Measurements from ENCODE around the gene RAB11FIP3. TPM values are rescaled to one million over a fixed set of nuclear protein-coding genes. Genes with fewer than 3 reads are reported as not detected.

Gene RAB11FIP3
- total RNA-seq, 1 donor from 2014 or later, result 52.1 TPM

DNA sequence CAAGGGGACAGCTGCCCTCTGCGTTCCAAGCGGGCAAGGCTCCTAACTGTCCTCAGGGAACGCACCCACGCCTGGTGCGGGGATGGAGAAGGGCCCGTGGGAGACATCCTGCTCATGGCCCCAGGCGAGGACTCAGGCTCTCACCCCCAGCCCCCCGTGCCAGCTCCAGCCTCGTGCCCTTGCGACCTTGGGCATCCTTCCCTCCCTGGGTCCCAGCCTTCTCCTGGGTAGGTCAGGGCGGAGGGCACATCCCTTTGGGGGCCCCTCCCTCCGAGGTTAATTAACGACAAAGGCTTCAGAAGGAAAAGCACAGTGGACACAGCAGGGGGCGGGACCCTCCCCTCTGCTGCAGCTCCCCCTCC is 46.6 kb upstream of the RAB11FIP3 start:
- H3K4me1 Mint-ChIP-seq (ENCODE audit: unreplicated experiment), result peaks cover 7% of the 10 kb centered on the region
- H3K27me3 Mint-ChIP-seq, result peaks cover 5% of the 10 kb centered on the region
- peak overlapping the region; percentile 29 for H3K27ac Mint-ChIP-seq
- DNase-seq (ENCODE audit: extremely low spot score, unreplicated experiment), result no peak
- H3K4me3 Mint-ChIP-seq, result peak overlapping the region; percentile 31
- TF ChIP-seq, protein P1, sequence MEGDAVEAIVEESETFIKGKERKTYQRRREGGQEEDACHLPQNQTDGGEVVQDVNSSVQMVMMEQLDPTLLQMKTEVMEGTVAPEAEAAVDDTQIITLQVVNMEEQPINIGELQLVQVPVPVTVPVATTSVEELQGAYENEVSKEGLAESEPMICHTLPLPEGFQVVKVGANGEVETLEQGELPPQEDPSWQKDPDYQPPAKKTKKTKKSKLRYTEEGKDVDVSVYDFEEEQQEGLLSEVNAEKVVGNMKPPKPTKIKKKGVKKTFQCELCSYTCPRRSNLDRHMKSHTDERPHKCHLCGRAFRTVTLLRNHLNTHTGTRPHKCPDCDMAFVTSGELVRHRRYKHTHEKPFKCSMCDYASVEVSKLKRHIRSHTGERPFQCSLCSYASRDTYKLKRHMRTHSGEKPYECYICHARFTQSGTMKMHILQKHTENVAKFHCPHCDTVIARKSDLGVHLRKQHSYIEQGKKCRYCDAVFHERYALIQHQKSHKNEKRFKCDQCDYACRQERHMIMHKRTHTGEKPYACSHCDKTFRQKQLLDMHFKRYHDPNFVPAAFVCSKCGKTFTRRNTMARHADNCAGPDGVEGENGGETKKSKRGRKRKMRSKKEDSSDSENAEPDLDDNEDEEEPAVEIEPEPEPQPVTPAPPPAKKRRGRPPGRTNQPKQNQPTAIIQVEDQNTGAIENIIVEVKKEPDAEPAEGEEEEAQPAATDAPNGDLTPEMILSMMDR (conservative IDR thresholded peaks at IDR 0.05), result no peak
- H3K9me3 Mint-ChIP-seq, result no peaks in the 10 kb centered on the region
- no peaks in the 10 kb centered on the region for H3K36me3 Mint-ChIP-seq

DNA sequence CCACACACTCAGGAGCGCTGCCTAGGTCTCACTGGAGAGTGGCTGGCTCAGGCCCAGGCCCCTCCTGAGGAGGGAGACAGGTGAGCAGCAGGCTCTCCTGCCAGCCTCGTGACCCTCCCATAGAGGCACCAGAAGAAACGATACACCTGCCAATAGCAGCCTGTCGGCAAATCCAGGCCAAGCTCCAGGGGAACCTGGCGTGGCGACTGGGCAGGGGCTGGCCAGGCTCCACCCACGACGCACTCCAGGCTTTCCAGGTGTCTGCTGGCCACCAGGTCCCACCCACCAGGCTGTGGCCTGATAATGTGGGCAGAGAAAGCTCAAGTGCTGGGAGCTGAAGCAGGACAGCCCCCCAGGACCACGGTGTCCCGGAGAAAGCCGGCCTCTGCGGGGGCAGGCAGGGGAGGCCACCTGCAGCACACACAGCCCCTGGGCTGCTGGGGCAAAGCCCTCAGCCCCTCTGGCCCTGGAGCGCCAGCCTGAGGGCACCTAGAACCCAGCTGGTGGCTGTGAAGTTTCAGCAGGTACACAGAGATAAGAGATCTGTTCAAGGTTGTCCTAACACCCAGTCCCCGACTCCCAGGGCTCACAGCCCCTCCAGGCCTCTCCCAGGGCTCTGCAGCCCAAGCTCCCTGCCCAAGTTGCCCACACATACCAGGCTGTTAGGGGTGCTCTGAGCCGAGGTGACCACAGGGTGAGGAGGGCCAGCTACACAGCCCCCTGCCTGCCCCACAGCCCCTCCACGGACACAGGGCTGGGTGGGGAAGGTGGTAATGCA is 46.1 kb upstream of the RAB11FIP3 start:
- TF ChIP-seq, protein P1 (conservative IDR thresholded peaks at IDR 0.05), result no peak
- Mint-ChIP-seq H3K9me3 (no peaks in the 10 kb centered on the region), H3K27me3 (peaks cover 5% of the 10 kb centered on the region), H3K36me3 (no peaks in the 10 kb centered on the region), H3K4me3 (peak overlapping the region; percentile 31), H3K4me1 (ENCODE audit: unreplicated experiment) (peaks cover 13% of the 10 kb centered on the region), H3K27ac (peak overlapping the region; percentile 29)
- DNase-seq (ENCODE audit: extremely low spot score, unreplicated experiment), result no peak

DNA sequence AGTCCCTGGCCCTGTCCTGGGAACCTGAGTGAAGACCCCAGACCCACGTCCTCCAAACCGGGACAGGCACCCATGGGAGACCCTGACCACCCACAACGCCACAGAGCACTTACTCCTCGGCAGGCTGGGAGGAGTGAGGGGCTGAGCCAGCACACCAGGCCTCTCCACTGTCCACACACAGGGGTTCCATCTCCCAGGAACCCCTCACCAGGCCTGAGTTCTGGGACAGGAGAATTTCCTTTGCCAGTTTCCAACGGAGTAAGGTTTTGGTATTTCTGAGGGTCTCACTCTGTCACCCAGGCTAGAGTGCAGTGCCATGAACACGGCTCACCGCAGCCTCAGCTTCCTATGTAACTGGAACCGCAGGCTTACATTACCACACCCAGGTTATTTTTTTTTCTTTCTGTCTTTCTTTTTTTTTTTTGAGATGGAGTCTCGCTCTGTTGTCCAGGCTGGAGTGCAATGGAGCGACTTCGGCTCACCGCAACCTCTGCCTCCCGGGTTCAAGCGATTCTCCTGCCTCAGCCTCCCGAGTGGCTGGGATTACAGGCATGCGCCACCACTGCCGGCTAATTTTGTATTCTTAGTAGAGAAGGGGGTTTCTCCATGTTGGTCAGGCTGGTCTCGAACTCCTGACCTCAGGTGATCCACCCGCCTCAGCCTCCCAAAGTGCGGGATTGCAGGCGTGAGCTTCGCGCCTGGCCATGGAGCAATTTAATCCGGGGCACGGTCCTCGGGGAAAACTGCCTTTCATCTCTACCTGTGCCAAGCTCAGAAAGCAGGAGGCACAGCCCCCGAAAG is 45.3 kb upstream of the RAB11FIP3 start:
- Mint-ChIP-seq H3K27ac (peak overlapping the region; percentile 80), H3K27me3 (peaks cover 5% of the 10 kb centered on the region)

DNA sequence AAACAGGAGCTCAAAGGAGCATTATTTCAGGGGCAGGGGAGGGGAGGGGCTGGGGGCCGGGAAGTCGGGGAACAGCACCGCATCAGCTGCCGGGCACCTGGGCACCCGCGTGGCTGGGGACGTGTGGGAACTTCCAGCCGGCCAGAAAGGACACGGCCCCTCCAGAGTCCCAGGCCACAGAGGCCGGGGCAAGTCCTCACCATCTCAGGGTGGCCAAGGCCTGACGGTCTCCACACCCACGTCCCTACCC is 44.8 kb upstream of the RAB11FIP3 start:
- TF ChIP-seq, protein P1 (conservative IDR thresholded peaks at IDR 0.05), result no peak
- Mint-ChIP-seq H3K27ac (no peak overlapping the region), H3K4me1 (ENCODE audit: unreplicated experiment) (peaks cover 13% of the 10 kb centered on the region)

More for the DNA sequence above, 45.3 kb upstream of the RAB11FIP3 start:
- Mint-ChIP-seq H3K4me1 (ENCODE audit: unreplicated experiment) (peaks cover 13% of the 10 kb centered on the region), H3K9me3 (no peaks in the 10 kb centered on the region), H3K4me3 (peak overlapping the region; percentile 83), H3K36me3 (no peaks in the 10 kb centered on the region)
- TF ChIP-seq, protein P1 (conservative IDR thresholded peaks at IDR 0.05), result no peak
- no peak for DNase-seq (ENCODE audit: extremely low spot score, unreplicated experiment)

DNA sequence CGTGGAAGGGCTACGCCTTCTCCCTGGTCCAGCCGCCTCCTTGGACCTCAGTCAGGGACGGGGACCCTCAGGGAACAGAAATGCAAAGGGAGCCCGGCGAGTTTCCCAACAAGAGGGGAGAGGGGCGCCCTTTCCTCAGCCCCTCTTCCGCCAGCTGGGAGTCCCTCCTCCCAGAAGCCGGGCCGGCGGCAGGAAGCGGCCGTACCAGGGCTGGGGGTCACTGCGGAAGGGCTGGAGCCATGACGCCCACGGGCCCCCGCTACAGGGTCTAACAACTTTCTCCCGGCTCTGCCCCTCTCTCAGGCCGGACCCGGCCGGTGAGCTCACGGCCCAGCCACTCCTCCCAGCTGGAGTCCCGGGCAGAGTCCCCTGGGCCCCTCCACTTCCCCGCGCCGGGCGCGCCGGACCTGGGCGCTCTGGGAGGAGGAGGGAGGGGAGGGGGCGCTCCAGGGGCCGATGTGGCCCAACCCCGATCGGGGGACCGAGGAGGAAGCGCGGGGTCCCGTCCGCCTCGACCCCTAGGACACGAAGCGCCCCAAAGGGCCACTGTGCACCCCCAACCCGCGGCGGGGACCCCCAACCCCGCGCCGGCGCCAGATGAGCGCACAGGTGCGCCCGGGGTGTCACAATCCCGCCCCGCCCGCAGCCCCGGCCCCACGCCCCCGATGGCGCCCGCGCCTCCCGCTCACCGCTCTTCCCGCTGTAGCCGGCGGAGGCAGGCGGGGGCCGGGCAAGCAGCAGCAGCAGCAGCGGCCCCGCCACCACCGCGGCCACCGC is 44.2 kb upstream of the RAB11FIP3 start:
- Mint-ChIP-seq H3K36me3 (no peaks in the 10 kb centered on the region), H3K4me3 (peak overlapping the region; percentile 79), H3K4me1 (ENCODE audit: unreplicated experiment) (peaks cover 13% of the 10 kb centered on the region), H3K27ac (no peak overlapping the region), H3K27me3 (peaks cover 5% of the 10 kb centered on the region), H3K9me3 (no peaks in the 10 kb centered on the region)
- DNase-seq (ENCODE audit: extremely low spot score, unreplicated experiment), result no peak
- TF ChIP-seq, protein P1 (conservative IDR thresholded peaks at IDR 0.05), result no peak

More for the DNA sequence above, 44.8 kb upstream of the RAB11FIP3 start:
- Mint-ChIP-seq H3K36me3 (no peaks in the 10 kb centered on the region), H3K27me3 (peaks cover 5% of the 10 kb centered on the region), H3K4me3 (peak overlapping the region; percentile 83), H3K9me3 (no peaks in the 10 kb centered on the region)
- DNase-seq (ENCODE audit: extremely low spot score, unreplicated experiment), result no peak

Measured in type B pancreatic cell (in vitro differentiated cells).